MV-4-11 (cell line): ENCODE data around the gene CARM1.
"Not testable (repeated sequence)": the region's sequence is repeated elsewhere in the genome, so short reads cannot be mapped to it uniquely, and the experiment has no call there.

ENCODE experiments used
- DNase-seq: peaks from one replicate; lab custom pipeline; 2025; lab: John Stamatoyannopoulos, UW

CARM1 gene

DNA sequence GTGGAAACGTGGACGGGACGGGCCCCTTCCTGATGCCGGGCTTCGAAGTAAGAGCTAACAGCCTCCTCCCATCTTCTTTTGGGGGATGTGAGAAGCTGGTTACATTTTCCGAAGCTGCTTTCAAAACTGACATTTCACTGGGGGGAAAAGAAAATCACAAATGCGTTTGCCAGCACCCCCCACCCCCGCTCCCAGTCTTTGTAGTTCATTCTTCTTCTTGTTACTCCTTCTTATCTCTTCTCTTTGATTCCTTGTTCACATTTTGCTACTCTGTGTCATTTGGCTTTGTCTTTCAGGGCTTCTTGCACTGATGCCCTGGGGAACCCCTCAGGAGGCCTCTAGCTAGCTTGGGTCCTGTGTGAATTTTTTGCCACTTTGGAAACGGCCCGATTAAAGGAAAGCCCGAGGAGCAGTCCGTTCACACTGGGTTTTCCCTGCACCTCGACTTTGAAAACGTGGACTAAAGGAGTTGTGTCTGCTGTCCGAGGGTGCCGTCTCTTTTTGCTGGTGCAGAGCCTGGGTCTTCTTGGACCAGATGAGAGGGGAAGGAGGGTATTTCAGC, 1.3 kb downstream of the CARM1 start:
- no peak for DNase-seq

DNA sequence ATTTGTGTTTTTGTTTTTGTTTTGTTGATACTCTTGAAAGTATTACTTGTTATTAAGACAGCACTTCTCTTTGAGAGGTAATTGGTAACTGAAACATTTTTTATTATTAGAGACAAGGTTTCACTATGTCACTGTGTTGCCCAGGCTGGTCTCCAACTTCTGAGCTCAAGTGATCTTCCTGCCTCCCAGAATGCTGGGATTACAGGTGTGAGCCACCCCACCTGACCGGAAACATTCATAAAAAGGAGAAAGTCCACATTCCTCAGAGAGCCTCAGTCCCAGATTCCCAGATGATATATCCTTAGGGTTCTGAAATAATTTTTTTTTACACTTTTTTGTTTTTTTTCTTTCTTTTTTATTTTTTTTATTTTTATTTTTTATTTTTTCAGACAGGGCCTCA, 2.7 kb downstream of the CARM1 start:
- no peak for DNase-seq

DNA sequence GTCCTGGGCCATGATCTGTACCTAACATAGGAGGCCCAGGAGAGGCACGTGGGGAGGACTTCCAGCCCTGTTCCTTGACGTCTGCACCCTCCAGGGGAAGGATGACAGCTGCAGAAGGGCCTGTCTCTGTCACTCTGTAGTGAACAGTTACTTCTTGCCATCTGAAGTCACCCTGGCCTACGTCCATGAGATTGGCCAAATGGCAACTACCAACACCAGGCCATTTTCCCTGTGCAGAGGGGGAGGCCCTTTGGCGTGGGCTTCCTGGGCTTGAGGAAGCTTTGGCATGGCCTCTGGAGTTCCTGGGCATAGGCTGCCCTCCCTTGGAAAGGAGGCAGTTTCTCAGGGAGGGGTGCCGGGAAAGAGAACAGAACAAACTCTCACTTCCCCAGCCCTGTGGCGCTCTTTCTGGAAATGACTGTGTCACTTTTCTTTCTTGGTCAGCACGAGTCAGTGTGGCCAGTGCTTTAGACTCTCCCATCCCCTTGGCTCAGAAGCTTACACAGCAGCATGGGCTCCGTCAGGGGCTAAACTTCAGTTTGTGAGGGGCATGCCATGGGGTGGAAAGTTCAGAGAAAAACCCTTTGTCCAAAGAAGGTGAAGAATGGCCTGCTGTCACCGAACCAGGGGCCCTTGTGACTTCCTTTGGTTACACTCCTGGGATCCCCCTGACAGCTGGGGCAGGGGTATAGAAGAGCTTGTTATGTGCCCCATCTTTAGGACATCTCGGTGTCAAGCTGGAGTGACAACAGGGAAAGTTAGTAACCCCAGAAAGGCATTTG, 5.3 kb downstream of the CARM1 start:
- DNase-seq = peak; percentile 75

DNA sequence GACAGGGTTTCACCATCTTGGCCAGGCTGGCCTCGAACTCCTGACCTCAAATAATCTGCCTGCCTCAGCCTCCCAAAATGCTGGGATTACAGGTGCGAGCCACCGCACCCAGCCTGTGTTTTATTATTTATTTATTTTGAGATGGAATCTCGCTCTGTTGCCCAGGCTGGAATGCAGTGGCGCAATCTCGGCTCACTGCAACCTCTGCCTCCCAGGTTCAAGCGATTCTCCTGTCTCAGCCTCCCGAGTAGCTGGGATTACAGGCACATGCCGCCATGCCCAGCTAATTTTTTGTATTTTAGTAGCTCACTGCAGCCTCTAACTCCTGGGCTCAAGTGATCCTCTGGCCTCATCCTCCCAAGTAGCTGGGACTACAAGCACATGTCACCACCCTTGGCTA, 6.3 kb downstream of the CARM1 start:
- not testable (repeated sequence) for DNase-seq

DNA sequence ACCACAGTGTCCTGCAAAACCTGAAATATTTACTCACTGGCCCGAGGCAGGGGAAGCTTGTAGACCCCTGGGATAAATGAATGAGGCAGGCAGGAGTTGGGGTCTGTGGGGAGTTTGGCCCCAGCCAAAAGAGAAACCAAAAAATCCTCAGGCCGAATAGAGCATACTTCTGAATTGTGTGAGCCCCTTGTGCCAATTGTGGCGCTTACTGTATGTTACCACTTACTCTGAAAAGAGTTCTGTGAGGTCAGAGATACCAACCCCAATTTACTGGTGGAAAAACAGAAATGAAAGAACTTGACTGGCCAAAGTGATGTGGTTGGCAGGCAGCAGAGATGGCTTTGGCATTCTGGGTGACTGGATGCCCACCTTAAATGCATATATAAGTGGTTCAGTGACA, 6.9 kb downstream of the CARM1 start:
- DNase-seq = peak; percentile 64

DNA sequence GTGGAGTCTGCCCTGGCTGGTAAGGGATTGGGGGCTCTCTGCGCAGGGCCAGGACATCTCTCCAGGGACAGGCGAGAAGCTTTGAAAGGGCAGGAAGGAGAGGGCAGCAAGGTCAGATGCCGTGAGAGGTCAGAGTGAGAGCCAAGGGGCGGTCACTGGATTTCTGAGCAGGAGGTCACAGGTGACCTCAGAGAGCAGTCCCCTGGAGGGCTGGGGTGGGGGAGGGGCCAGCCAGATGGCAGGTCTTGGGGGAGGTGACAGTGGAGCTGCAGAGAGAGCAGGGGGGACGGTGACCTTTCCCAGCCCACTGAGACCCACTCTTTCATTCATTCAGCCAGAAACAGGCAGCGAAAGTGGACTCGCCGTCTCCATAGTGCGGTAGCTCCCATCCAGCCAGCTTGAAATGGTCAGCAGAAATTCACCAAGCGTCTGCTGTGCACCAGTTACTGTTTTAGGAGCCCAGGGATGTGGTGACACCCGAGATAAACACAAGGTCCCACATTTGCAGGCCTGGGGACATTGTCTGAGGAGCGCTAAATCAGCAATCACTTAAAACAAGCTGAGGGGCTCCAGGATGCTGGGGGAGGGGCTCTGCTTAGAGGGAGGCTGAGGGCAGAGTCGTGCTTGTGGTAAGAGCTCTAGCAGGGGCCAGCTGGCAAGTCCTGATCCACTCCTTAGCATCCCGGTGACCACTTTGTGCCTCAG, 10.2 kb downstream of the CARM1 start:
- DNase-seq = no peak

DNA sequence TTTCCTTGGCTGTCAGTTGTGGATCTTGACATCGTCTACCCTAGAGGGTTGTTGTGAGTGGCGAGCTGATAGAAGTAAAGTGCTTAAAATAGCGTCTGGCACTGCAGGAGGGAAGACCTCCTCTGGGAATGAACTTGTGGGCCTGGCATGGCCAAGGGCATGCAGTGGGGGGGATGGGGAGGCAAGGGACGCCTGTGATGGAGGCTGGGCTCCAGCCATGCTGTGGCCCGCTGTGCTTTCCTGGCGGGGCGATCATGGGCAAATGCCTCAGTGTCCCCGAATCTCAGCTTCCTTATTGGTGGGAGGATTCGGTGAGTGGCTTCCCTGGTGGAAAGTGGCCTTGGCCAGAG, 10.7 kb downstream of the CARM1 start:
- no peak for DNase-seq

DNA sequence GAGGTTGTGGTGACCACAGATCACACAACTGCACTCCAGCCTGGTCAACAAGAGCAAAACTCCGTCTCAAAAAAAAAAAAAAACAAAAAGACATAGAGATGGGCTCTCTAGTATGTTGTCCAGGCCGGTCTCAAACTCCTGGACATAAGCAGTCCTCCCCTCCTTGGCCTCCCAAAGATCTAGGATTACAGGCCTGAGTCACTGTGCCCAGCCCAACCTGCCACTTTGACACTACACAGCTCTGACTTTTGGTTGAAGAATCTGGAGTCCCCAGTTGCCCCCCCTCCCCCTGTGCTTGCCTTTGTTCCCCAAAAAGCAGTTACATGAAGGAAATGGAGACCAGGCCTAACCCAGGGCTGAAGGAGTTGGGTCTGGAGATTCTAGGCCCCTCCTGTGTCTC, 12.9 kb downstream of the CARM1 start:
- DNase-seq = peak; percentile 46

DNA sequence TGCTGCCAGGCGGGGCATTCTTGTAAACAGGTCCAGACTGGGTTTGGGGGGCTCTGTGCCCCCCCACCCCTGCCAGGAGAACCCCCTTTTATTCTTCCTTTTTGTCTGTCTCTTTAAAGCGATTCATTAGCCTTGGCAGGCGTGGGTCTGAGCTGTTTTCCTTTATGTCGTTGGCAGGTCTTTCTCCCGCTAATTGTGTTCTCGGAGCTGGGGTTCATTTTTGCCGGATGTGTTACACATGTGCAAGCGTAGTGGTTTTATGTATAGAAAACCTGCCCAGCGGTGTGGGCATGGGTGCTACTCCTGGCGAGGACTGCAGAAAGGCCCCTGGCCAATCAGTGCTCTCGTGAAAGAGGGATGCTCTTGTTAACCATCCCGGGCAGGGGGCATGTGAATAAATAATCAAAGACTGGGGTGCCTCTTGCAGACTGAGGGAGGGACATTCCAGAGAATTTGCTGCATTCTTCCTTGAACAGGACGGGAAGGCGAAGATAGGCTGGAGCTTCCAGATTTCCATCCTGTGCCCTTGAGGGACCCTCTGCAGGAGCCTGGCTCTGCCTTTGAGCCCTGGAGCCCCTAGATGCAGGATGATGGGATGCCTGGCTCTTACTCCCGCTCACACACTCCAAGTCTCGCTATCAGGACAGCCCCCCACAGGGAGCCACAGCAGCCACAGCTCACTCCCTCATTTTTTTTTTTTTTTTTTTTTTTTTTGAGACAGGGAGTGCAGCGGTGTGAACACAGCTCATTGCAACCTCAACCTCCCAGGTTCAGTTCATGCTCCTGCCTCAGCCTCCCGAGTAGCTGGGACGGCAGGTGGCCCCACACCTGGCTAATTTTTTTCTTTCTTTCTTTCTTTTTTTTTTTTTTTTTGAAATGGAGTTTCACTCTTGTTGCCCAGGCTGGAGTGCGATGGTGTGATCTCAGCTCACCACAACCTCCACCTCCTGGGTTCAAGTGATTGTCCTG, 14.1 kb downstream of the CARM1 start:
- DNase-seq = no peak

DNA sequence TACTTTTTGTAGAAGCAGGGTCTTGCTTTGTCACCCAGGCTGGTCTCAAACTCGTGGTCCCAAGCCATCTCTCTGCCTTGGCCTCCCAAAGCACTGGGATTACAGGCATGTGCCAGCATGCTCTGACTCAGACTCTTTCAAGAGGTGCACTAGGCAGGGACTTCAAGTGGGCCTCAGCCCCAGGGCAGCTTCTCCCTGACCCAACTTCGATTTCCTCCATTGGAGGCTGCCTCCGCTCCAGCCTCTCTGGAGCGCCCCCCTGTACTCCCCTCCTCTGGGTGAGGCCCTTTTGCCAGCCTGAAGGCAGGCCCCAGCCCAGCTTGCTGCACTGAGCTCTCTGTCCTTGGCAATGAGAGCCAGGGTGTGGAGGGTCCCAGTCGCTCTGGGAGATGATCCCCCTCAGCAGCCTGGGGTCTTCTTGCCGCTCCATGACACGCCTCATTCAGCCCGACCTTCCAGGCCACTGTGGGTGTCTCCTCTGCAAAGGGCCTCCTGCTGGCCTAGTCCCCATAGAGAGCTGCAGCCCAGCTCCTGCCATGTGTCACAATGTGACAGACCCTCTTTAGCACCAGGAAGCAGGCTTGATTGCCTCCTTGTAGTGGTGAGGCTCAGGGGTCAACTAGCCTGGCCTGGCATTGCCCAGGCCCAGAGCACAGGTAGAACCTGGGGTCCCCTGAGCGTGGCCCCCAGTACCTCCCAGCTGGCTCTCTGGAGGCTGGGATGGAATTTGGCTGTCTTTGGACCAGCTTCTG, 16.4 kb downstream of the CARM1 start:
- DNase-seq = no peak

DNA sequence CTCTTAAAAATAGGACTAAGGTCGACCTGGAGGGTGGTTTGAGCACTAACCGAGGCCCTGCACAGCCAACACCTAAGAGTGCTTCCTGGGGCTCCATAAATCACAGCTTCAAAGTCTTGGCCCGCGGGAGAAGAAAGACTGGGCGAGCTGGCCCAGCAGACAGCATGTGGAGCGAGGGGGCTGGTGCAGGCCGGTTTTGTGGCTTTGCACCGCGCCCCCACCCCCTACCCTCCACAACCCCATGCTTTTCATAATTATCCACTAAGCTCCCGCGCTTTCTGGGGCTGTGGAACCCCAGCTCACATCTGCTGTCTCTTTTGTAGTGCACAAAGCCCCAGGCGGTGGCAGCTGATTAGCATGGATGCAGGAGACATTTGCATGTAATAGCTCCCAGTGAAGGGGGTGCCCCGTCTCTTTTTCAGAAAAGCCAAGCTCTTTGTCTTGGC, 17.1 kb downstream of the CARM1 start:
- DNase-seq = no peak

DNA sequence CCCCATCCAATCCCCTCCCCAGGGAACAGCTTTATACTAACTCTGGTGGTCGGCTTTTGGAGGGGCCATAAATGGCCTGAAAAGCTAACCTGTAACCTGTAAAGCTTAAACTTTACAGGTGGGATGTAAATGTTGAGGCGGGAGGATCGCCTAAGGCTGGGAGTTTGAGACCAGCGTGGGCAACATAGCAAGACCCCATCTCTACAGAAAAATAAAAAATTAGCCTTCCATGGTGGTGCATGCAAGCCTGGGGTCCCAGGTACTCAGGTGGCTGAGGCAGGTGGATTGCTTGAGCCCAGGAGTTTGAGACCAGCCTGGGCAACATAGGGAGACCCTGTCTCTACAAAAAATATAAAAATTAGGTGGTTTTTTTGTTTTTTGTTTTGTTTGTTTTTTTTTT, 18.5 kb downstream of the CARM1 start:
- DNase-seq = no peak

DNA sequence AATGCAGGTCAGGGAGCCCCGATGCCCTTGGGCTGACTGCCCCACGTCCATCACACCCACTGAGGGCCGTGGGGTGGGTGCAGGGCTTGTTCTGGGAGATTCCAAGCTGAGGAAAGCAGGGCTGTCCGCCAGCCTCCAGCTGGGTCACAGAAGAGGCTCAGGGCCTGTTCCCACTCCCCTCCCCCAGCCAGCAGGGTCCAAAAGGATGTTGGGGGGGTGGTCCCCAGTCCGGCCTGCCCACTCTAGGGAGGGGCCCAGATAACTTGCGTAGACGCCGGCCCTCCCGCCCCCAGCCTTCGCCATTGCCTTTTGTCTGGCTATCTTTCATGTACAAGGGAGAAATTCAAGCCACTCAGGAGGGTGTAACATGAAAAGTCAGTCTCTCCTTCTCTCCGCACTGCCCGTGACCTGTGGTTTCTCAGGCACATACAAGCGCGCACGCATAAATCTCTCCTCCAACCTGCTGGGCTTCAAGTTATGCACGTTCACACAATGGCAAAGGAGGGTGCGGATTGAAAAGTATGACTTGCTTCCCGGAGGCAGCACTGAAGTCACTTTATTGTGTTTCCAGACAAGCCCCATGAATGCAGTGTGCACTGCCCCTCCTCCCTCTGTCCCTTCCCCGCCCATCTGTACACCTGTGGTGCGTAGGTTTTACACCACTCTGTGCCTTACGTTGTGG, 20.2 kb downstream of the CARM1 start:
- DNase-seq = no peak

DNA sequence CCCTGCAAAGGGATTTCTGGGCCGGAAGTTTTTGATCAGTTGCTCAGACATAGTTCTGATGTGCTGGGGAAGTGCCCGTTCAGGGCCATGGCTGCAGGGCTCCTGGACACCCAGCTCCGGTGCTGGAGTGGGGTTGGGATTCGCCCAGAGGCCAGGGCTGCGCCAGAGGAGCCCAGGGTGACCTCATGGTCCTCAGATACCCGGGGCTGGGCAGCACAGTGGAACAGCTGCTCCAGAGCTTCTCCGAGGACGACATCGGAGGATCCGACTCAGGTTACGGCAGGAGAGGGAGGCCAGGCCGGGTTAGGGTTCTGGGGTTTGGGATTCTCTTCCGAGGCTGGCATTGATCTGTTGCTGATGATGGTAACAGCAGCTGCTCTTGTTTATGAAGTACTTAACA, 20.9 kb downstream of the CARM1 start:
- no peak for DNase-seq

DNA sequence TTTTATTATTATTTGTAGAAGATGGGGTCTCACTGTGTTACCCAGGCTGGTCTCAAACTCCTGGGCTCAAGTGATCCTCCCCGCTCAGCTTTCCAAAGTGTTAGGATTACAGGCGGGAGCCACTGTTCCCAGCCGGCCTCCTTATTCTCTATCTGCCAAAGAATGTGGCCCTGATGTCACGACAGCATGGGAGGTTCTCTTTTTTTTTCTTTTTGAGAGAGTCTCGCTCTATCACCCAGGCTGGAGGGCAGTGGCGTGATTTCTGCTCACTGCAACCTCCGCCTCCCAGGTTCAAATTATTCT, 23.5 kb downstream of the CARM1 start:
- DNase-seq = no peak

DNA sequence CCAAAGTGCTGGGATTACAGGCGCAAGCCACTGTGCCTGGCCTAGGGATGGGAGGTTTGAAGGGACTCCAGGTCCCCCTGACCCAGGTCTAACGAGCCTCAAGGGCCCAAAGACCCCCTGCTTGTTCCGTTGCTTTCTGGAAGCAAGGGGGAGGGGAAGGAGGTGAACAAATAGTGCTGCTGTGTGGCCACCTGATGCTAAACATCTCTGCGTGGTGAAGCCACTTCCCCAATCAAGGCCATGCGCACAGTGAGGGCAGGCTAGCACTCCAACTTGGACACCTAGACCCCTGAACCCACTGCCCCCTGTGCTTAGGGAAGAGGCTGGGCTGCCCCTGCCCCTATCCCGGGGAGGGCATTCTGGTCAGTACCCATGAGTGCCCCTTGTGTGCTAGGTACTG, 24.0 kb downstream of the CARM1 start:
- DNase-seq = no peak

DNA sequence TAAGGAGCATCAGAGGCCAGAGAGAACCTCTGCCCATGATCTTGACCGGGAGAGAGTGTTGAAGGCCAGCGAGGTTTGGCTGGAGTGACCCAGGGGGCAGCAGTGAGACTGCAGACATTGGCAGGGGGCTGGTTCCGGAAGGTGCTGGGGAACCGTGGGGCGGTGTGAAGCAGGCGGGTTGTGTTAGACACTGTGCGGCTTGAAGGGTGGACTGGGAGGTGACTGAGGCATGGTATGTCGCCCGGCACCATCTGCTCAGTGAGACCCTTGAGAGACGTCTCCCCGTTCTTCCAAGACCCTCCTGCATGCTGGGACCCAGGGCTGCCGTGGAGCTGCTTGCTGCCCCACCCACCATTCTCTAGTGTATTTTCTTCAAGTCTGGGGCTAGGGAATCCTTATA, 24.6 kb downstream of the CARM1 start:
- DNase-seq = no peak

DNA sequence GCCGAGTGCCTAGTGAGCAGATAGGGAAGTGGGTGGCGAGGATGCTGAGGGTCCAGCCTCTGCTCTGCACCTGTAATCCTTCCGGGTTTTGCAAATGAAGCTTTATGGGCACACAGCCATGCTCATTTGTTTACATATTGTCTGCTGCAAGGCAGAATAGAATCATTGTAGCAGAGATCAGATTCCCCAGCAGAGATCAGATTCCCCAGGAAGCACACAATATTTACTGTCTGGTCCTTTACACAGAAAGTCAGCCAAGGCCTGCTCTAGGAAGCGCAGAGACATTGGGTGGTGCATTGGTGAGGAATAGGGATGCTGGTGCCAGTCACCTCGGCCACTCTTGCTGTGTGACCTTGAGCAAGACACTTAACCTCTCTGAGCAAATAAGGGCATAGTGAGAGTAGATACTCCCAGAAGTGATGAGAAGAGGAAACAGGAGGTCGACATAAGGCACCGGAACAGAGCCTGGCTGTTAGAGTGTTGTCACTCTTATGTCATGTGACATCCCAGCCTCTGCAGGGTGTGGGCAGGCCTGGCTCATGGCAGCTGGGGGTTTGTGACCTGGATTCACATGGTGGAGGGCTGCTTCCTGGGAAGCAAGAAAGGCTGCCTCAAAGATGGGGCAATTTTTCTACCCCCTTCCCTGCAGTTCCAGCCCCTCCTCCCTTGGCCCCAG, 25.6 kb downstream of the CARM1 start:
- peak; percentile 81 for DNase-seq

DNA sequence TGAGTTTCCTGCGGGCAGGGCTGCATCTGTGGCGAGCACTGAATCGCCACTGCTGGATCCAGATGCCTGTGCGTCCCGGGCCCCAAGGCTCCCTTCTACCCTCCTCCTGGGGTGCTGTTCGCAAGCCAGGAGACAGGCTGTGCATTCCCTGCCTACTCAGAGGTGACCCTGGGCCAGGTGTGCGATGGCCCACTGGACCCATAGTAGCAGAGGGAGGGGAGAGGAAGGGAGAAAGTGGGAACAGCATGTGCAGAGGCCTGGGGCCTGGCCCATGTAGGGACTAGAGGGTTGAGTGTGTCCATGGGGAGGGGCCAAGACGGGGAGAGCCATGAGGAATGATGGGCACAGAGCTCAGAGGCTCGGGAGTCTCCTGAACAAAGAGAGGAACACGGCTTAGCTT, 27.3 kb downstream of the CARM1 start:
- DNase-seq = no peak

DNA sequence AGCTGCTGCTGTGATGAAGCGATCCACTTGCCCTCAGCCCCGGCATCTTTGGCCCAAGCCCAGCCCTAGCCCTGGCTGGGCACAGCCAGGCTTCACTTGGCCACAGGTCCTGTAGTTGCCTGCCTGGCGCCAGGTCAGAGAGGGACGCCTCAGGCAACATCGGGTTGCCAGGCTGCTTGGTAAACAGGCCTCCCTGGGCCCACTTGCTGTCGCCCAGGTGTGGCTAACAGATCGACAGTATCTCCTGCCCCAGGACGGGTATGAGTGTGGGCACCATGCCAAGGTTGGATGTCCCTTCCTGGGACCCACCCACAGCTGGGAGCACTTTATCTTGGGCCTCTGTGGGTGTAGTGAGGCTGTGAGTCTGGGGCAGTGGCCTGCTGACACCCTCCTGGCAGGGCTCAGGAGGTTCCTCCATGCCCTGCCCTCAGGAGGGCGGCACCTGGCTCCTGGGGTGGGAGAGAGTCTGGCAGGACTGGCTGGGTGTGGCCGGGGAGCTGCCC, 27.8 kb downstream of the CARM1 start:
- no peak for DNase-seq
